SK-N-SH (cell line): ENCODE measurements around the gene DDX4.

ENCODE experiments used
- CTCF ChIP-seq: fragments of 200-600 bp; sonication (generic); IDR thresholded peaks from 2 replicates; pipeline ENCODE4 v1.6.1; 2017; ENCODE audit warnings: antibody characterized with exemption, mild to moderate bottlenecking, moderate library complexity
- EZH2phosphoT487 ChIP-seq: fragments of 200-600 bp; sonication (generic); IDR thresholded peaks from 2 replicates; pipeline ENCODE4 v1.6.1; 2017; ENCODE audit warnings: low read depth, mixed run types, mild to moderate bottlenecking, antibody characterized with exemption, moderate library complexity, borderline replicate concordance
- PBX3 ChIP-seq: IDR thresholded peaks from 2 replicates; pipeline ENCODE4; 2012
- REST ChIP-seq: IDR thresholded peaks from 2 replicates; pipeline ENCODE4 v1.6.1; 2012; ENCODE audit warnings: mild to moderate bottlenecking, low read depth, low read length, moderate library complexity
- SIN3A ChIP-seq: IDR thresholded peaks from 2 replicates; pipeline ENCODE4 v1.6.1; 2012; ENCODE audit warnings: low read depth, mild to moderate bottlenecking, low read length, moderate library complexity, borderline replicate concordance
- TAF1 ChIP-seq: IDR thresholded peaks from 2 replicates; pipeline ENCODE4 v1.6.1; 2012; ENCODE audit warnings: low read depth, mild to moderate bottlenecking, low read length, moderate library complexity, borderline replicate concordance

- TF ChIP-seq REST (no peak), CTCF (no peak), SIN3A (no peak), TAF1 (no peak), PBX3 (no peak), EZH2phosphoT487 (no peak)
Measured at GRCh38 chr5:55758714-55759113, 20.9 kb downstream of the DDX4 start.
